ENCODE data around the gene LCNL1.

GRCh38 chr9:136960212-136960937 lies 22.4 kb upstream of the LCNL1 start:
- TF ChIP-seq CTCF (IDR thresholded peaks at IDR 0.05; ENCODE audit: low read depth, low read length, poor library complexity, severe bottlenecking) (no peak), EZH2phosphoT487 (IDR thresholded peaks at IDR 0.05; ENCODE audit: borderline replicate concordance, low read length) (no peak)

All from DOHH2 (cell line).